Nephron (organoid): Measurements from ENCODE around the gene RNF166.

Source experiments
- H3K27ac Mint-ChIP-seq, 3 experiments: 2 replicates each; pipeline ENCODE4 v1.8.0; 2020; ENCODE audit warnings: mixed read lengths in 3 of 3, mild to moderate bottlenecking in 2 of 3, moderate library complexity in 1 of 3
- H3K27me3 Mint-ChIP-seq: 2 replicates; pipeline ENCODE4 v1.8.0; 2021; ENCODE audit warnings: low read depth, mild to moderate bottlenecking, moderate library complexity, mixed read lengths
- H3K36me3 Mint-ChIP-seq: 2 replicates; pipeline ENCODE4 v1.8.0; 2020; ENCODE audit warnings: low read depth, mixed read lengths
- H3K4me1 Mint-ChIP-seq: 2 replicates; pipeline ENCODE4 v1.8.0; 2020; ENCODE audit warnings: mixed read lengths
- H3K4me3 Mint-ChIP-seq, 3 experiments: 2 replicates each; pipeline ENCODE4 v1.8.0; 2020; ENCODE audit warnings: mild to moderate bottlenecking in 3 of 3, mixed read lengths in 3 of 3, moderate library complexity in 2 of 3
- H3K9me3 Mint-ChIP-seq: 2 replicates; pipeline ENCODE4 v1.8.0; 2020; ENCODE audit warnings: mixed read lengths
- TF ChIP-seq, protein P1 (sequence below), 3 experiments: fragments of 200-600 bp; sonication (generic); IDR thresholded peaks; one replicate each; pipeline ENCODE4 v1.5.0; 2021; ENCODE audit warnings: antibody characterized with exemption in 3 of 3; ENCODE audit not compliant: unreplicated experiment in 3 of 3

RNF166 gene

DNA sequence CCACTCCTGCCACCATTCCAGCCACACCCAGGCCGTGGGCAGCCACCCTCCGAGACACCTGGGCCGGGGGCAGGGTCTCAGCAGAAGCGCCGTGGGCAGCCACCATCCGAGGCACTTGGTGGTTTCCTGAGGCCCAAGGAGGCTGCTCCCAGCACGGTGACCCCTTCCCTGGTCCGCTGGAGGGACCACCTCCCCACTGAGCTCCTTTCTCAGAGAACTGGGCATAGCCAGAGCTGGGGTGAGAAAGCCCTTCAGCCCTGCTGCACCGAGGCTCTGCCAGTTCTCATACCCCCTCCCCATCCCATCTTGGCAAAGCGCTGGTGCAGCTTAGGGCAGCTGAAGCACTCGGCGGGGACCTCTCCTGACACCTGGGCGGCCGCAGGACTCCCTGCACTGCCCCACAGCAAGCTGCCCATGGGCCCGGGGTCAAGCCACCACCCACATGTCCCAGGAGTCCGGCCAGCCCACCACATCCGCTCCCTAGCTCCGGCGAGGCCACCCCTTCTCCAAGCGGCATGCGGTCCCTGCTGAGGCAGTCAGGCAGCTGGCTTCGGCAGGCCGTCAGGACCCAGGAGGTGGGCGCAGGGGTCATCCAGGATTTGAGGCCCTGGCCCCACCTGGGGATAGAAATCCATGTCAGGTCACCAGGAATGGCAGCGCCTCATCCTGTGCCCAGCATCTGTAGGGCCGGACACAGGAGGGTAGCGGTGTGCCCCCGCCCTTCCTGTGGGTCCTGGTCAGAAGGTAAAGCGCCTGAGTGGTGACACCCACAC is 54.0 kb downstream of the RNF166 start:
- peaks cover 6% of the 10 kb centered on the region for H3K4me1 Mint-ChIP-seq
- H3K9me3 Mint-ChIP-seq: no peaks in the 10 kb centered on the region
- TF ChIP-seq, protein P1, sequence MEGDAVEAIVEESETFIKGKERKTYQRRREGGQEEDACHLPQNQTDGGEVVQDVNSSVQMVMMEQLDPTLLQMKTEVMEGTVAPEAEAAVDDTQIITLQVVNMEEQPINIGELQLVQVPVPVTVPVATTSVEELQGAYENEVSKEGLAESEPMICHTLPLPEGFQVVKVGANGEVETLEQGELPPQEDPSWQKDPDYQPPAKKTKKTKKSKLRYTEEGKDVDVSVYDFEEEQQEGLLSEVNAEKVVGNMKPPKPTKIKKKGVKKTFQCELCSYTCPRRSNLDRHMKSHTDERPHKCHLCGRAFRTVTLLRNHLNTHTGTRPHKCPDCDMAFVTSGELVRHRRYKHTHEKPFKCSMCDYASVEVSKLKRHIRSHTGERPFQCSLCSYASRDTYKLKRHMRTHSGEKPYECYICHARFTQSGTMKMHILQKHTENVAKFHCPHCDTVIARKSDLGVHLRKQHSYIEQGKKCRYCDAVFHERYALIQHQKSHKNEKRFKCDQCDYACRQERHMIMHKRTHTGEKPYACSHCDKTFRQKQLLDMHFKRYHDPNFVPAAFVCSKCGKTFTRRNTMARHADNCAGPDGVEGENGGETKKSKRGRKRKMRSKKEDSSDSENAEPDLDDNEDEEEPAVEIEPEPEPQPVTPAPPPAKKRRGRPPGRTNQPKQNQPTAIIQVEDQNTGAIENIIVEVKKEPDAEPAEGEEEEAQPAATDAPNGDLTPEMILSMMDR (IDR thresholded peaks at IDR 0.05; ENCODE audit: unreplicated experiment in 3 of 3): no peak
- H3K36me3 Mint-ChIP-seq: peaks cover 11% of the 10 kb centered on the region
- peak overlapping the region in 1 of 3 experiments; percentile 27 for H3K4me3 Mint-ChIP-seq
- H3K27ac Mint-ChIP-seq: no peak overlapping the region
- H3K27me3 Mint-ChIP-seq: no peaks in the 10 kb centered on the region

DNA sequence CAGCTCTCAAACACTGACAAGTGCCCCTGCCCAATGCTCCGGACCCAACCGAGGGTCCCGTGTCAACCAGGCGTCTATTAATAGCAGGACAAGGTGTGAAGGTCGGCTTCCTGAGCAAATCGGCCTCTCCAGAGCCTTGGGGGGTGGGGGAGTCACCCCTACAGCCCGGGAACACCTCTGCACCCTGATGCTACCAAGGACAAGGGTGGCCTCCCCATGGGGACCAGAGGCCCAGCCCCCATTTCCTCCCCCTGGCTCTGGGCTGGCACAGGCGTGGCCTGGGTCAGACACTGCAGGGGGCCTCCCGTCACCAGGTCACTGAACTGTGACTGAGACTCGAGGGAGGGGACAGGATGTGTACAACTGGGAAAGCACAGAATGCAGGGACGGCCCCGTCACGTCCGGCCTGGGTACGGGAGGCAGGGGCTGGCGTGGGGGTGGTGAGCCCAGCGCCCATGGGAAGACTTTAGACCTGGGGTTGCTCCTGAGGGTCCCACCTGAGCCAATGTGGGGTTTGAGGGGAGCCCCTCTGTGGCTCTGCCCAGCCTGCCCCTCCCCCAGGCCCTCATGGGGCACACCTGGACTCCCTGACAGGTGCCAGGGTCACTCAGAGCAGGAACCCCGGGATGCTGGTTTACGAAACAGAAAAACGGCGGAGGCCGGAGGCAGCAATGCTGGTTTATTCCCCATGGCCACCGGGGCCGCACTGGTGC is 54.8 kb downstream of the RNF166 start:
- no peaks in the 10 kb centered on the region for H3K9me3 Mint-ChIP-seq
- H3K4me1 Mint-ChIP-seq: peaks cover 6% of the 10 kb centered on the region
- H3K27me3 Mint-ChIP-seq: no peaks in the 10 kb centered on the region
- TF ChIP-seq, protein P1 (IDR thresholded peaks at IDR 0.05; ENCODE audit: unreplicated experiment in 3 of 3): no peak
- peak overlapping the region in 1 of 3 experiments; percentile 70 for H3K27ac Mint-ChIP-seq
- peak overlapping the region; percentile 76 to 85 (median 80) for H3K4me3 Mint-ChIP-seq
- peaks cover 11% of the 10 kb centered on the region for H3K36me3 Mint-ChIP-seq

DNA sequence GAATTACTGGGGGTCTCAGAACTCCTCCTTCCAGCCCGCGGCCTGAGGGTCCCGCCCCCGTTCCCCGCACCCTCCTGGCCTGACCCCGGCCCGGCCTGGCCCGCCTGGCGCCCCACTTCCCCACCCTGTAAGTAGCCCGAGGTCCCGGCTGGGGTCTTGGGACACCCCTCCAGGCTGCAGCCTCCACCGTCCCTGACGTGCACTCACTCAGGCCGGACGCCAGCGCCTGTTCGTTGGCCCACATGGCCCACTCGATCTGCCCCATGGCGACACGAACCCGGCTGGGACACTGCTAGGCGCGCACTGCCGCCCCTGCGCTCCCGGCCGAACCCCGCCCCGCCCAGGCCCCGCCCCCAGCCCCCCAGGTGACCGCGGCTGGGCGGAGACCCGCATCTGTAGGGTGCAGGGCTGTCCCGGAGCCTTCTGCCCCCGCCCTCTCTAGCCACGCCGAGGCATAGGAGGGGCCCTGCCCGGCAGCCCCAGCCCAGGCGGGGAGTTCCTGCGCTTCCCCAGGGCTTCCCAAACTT is 55.4 kb downstream of the RNF166 start, which contains the start of gene CYBA:
TSS of gene CYBA (minus strand) at position 305 of the 527 bp plus-strand sequence. CDS start at position 265, 40 bp downstream.
- peaks cover 11% of the 10 kb centered on the region for H3K36me3 Mint-ChIP-seq
- no peaks in the 10 kb centered on the region for H3K27me3 Mint-ChIP-seq
- no peaks in the 10 kb centered on the region for H3K9me3 Mint-ChIP-seq
- H3K4me3 Mint-ChIP-seq: peak within 1 kb of the TSS; percentile 84 to 89 (median 85)
- TF ChIP-seq, protein P1 (IDR thresholded peaks at IDR 0.05; ENCODE audit: unreplicated experiment in 3 of 3): no peak
- peaks cover 6% of the 10 kb centered on the region for H3K4me1 Mint-ChIP-seq
- peak within 1 kb of the TSS in 1 of 3 experiments; percentile 76 for H3K27ac Mint-ChIP-seq

DNA sequence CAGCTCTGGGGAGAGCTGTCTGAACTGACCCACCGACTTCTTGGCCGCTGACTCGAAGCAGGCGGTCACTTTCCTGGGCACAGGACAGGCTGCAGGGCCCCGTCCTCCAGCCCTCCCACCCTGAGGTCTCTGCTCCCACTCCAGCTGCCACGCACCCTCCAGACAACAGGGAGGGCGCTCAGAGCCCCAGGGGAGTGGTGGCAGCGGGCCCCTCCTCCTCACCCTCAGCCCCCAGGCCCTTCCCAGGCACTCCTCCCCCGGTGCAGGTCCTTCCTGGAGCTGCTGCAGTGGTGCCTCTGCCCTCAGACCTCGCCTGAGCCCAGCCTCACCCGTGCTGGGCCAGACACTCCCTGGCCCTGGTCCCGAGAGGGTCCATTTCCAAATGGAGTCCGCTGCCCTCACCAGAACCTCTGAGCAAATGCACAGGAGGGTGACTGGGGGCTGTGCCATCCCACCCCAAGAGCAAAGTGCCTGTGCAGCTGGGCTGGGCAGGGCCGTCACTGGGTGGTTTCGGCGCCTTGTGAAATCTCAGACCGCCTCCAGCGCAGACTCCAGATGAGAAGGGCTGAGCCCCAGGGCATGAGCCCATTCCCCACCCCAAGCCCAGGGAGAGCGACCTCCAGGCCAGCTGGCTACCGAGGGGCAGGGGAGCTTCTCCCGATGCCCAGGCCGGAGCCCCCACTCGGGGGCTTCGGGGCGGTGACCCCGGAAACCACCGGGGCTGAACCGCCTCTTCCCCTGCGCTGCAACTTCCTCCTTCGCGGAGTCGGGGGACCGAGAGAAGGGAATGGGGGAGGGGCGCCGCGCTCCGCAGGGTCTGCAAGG is 56.1 kb downstream of the RNF166 start:
- H3K4me3 Mint-ChIP-seq: peak overlapping the region; percentile 84 to 89 (median 85)
- H3K36me3 Mint-ChIP-seq: peaks cover 14% of the 10 kb centered on the region
- TF ChIP-seq, protein P1 (IDR thresholded peaks at IDR 0.05; ENCODE audit: unreplicated experiment in 3 of 3): no peak
- peaks cover 6% of the 10 kb centered on the region for H3K4me1 Mint-ChIP-seq
- H3K9me3 Mint-ChIP-seq: no peaks in the 10 kb centered on the region
- no peaks in the 10 kb centered on the region for H3K27me3 Mint-ChIP-seq
- H3K27ac Mint-ChIP-seq: peak overlapping the region in 1 of 3 experiments; percentile 88

DNA sequence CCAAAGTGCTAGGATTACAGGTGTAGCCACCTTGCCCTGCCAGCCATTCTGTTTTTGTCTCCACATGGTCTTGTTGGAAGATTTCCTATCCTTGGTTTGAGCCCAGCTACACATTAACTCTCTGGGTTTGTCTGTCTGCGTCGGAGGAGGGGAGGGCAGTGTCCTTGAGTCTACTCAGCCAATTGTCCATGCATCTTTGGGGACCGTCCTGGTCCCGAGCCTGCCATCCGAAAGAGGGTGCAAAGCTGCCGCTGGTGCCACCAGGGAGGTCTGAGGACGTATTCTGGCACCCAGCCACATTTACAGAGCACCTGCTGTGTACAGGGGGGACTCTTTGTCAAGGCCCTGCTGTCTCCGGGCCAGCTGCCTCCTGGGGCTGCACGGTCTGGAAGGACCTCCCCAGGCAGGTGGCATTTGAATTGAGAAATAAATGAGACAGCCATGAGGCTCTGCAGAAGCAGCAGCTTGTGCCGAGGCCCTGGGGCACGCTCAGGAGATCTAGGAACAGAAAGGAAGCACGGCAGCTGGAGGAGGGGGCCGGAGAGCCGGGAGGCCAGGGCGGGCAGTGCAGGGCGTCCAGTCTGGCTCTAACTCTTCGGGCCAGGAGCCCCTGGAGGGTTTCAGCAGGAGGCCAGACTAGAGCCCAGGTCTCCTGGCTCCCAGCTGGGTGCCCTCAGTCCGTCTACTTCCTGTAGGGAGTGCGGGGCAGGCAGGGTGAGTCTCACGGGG is 56.8 kb downstream of the RNF166 start:
- no peaks in the 10 kb centered on the region for H3K9me3 Mint-ChIP-seq
- H3K36me3 Mint-ChIP-seq: peaks cover 19% of the 10 kb centered on the region
- H3K4me3 Mint-ChIP-seq: peak overlapping the region; percentile 79 to 89 (median 85)
- H3K27ac Mint-ChIP-seq: peak overlapping the region; percentile 40 to 88 (median 58)
- TF ChIP-seq, protein P1 (IDR thresholded peaks at IDR 0.05; ENCODE audit: unreplicated experiment in 3 of 3): no peak
- no peaks in the 10 kb centered on the region for H3K27me3 Mint-ChIP-seq
- peaks cover 6% of the 10 kb centered on the region for H3K4me1 Mint-ChIP-seq
